Measurements from ENCODE around the gene LIM2.

Gene LIM2

DNA sequence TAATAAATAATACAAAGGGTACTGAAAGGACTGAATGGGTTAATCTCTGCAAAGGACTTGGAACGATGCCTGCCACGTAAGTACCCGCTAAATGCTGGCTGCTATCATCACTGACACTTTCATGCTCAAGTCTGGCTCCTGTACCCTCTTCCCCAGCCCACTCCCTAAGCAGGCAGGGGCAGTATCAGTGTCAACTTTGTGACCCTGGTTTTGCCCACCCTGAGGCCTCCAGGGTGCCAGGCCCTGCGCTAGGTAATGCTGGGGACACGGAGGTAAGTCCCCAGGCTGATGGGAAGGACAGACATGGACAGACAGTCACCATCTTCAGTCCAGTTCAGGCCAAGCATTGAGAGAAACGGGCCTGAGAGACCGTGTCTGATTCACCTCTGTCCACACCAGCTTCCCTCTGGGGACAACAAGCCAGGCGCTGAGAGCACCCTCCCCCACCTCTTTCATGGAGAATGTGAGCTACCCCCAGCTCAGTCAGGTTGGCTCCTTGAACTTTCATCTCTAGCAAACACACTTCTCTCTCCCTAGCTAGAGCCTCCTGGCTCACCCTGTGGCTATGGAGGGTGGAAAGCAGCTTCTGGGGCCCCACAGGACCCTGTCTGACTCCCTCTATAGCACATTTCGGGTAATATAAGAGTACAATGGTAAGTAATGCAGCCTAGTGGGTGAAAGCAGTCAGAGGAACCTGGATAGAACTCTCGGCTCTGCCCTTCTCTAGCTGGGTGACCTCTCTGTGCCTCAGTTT, 22.4 kb downstream of the LIM2 start:
- no peak for FAIRE-seq

DNA sequence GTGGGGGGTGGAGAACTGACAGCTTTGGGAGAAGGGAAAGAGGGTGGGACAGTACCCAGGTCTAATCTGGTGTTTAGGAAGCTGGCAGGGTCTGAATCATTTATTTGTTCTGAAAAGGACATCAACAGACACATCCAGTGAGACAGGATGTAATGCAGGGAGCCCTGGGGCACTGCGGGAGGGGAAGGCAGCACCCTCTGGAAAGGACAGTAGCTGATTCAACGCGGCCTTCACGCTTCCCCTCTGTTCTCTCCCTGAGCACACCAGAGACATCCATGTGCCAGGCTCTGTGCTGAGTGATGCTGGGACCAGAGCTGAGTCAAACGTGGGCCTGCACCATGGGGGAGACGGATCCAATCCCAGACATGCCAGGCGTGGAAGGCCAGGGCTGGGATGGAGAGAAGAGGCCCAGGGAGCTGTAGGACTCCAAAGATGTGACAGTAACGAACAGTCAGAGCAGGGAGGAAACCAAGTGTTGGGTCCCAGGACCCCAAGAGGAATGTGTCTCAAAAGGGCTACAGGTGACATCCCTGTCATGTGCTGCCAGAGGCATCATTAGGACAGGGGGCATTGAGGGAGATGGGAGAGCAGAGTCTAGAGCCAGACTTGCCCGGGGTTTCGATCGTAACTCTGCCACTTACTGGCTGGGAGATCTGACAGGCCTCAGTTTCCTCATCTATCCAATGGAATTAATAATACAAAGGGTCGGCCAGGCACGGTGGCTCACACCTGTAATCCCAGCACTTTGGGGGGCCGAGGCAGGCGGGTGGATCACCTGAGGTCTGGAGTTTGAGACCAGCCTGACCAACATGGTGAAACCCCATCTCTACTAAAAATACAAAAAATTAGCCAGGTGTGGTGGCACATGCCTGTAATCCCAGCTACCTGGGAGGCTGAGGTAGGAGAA, 23.3 kb downstream of the LIM2 start:
- FAIRE-seq = no peak

DNA sequence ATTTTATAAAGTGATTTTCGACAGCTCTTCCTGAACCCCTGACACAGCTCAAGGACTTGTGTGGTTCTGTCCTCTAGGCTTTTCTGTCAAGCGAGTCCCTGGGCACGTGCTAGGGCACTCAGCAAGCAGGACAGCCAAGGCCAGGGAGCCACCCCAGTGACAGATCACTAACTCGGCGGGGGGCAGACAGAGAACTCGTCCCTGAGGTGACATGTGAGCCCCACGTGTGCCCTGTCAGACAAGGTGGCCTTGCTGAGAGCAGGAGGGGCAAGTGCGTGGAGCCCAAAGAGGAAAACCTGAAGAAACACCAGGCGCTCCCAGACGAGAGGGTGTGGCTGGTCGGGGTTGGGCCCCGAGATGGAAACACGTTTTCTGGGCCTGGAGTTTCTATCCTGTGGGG, 26.5 kb downstream of the LIM2 start:
- no peak for FAIRE-seq

DNA sequence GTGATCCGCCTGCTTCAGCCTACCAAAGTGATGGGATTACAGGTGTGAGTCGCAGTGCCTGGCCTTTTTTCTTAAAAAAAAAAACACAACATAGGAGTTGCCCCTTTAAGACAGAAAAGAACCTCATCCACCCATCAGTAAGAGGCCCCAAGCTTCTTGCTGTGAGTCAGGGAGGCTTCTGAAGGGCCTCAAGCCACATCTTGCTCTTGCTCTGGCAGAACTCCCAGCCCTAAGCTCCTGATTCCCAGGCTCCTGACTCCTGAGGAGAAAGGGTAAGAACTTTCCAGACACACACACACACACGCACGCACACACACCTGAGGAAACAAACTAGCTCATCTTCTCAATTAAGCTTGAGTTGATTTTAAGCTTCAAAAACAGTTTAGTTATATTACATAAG, 28.5 kb downstream of the LIM2 start:
- no peak for FAIRE-seq

DNA sequence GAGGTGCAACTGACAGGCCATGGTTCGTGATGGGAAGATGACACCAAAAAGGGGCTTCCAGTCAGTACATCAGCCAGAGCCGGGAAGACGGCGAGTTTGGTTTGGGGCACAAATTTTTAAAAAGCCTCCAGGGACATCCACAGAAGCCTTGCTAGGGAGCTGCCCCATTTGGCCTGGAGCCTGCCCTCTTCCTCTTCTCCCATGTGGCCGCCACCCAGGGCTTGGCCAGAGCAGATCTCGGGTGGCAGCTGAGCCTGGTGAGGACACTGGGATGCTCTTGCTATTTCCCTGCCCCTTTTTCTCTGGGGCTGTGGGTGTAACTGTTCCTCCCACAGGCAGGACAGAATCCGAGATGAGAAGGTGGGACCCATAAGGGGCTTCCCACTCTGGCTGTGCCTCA, 29.8 kb downstream of the LIM2 start:
- FAIRE-seq = no peak

DNA sequence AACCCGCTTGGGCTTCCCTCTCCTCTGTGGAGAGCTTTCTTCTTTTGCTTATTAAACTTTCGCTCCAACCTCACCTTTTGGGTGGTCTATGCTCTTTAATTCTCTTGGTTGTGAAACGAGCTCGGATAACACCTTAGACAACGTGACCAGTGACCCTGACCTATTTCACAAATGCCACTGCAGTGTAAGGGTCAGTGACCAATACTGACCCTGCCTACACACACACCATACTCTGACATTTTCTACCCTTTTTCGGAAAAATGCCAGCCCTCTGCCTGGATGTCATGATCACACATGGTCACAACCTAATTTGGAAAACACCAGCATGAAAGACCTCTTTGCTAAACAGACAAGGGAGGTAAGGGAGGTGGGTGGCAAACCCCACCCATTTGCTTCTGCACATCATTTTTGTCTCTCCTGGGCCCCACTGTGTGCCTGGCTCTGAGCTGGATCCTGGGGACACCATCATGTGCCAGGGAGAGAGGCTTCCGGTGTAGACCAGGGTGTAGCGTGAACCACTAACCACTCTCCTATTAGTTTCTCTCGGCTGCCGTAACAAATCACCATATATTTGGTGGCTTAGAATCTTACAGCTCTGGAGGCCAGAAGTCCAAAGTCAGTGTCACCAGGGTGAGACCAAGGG, 31.5 kb downstream of the LIM2 start:
- FAIRE-seq = no peak

DNA sequence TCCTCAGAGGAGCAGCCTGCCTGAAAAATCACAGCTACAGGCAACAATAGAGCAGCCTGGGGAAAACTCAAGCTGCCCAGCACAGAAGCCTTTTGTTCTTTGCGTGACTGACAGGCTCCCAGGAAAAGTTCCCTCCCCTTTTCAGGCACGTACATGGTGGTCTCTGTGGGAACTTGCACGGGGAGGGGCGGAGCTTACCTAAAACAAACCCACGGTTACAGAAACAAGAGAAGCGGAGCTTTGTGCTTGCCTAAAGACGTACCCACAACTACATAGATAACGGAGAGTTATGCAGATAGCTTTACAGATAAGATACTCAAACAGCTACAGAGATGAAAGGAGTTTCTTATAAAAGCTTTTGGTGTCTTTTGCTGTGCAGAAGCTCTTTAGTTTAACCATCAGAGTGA, 33.0 kb downstream of the LIM2 start:
- FAIRE-seq = no peak

DNA sequence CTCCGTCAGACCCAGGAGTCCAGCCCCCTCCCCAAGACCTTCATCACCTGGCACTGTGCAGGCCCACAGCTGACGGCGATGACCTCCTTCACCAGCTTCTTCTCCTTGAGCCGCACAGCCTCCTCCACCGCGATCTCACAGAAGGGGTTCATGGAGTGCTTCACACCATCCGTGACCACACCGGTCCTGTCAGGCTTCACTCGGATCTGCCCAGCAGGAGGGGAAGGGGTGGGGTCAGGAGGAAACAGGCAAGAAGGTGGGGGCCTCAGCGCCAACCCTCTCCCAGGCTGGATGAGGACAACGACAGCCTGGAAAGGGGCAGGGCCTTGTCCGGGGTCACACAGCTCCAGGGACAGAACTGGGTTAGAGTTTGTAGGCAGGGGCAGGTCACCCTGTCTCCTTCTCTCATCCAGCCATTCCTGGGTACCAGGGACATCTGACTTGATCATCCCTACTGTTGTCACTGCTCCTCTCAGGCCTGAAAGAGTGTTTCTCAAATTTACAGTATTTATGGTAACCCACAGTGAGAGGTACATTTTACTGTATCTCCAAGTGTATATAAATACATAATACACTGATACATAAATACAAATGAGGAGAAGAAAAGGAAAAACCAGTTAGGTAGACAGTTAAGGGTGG, 33.6 kb downstream of the LIM2 start:
- no peak for FAIRE-seq

DNA sequence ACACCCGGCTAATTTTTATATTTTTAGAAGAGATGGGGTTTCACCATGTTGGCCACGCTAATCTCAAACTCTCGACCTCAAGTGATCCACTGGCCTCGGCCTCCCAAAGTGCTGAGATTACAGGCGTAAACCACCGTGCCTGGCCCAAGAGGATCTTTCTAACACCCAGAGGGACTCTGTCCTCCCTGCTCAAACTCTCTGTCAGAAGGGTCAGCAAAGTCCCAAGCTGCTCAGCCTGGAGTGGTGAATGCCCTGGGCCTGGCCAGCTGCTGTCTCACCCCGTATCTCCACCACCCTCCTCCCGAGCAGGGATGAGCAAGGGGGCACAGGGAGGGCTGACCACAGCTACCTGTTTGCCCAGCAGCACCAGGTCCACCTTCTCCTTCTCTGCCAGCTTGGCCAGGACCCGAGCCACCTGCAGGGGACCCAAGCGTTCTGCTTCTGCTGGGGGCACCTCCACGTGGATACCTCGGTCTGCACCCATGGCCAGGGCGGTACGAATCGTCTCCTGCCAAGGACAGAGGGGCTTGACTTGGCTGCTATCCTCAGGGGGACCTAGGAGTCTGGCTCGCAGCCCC, 34.9 kb downstream of the LIM2 start:
- no peak for FAIRE-seq

DNA sequence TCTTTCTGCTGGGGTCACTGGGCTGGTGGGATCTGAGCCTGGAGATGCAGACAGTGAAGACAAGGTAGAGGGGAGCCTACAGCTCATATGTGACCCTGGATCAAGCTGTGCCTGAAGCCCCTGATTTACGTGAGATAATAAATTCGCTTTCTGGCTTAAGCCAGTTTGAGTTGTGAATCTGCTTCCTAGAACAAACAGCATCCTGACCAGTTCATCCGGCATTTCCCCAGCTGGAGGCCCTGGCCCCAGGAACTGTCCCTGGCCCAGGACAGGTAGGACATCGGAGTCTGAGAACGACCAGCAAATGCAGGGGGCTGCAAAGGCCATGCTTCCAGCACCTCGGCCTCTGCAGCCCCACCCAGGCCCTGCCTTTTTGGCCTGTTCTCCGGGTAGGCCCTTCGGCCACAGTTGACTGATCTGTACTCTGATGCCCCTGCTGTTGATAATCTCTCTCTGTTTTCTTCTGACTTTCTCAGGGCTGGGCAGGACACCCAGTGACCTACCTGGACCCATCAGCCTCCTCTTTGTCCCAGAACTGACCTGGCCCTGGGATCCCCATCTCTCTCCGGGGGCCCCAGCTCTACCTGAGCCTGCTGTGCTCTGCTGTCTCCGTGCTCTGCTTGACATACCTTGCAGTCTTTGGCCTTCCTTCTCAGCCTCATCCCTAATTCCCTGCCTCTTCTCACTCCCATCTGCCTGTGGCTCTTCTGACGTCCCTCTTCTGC, 36.3 kb downstream of the LIM2 start:
- FAIRE-seq = no peak

DNA sequence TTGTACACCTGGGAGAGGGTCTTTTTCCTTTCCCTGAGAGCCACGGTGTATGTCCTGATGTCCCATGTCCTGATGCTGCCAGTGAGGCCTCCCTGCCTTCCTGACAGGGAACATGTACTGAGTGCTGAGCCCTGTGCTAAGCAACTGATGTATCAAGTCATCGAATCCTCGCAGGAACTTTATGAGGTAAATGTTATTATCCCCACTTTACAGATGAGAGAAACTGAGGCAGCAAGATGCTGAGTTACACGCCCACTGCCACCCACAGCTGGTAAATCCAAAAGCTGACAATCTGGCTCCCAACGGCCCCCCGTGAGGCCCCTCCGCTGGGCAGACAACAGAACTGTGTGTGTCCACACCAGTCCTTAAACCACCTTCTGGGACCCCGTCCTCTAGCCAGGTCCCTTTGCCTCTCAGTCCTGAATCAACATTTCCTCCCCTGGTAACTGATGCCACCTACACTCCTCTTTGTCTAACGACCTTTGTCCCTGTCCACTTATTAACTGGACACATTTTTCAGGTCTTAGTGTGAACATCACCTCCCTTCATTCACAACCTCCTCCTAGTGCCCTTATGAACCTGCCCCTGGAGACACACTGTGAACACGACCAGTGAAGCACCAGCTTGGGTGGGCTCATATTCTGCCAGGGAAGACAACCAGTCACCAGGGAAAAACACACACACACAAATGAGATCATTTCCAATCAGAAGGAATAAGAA, 40.4 kb downstream of the LIM2 start:
- no peak for FAIRE-seq

DNA sequence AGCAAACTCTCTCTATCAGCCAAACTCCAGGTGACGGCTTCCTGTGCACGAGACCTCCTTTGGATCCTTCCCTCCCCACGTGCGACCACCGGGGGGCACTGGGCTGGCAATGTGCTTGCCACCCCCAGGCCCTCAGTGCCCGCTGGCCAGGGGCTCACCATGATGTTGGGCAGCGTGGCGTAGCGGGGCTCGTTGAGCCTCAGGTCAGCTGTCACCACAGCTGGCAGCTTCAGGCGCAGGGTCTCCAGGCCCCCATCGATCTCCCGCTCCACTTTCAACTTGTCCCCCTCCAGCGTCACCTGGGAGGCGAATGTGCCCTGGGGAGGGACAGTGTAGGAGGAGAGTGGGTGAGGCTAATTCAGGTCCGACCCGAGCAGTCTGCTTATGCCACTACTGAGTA, 41.0 kb downstream of the LIM2 start:
- FAIRE-seq = no peak

DNA sequence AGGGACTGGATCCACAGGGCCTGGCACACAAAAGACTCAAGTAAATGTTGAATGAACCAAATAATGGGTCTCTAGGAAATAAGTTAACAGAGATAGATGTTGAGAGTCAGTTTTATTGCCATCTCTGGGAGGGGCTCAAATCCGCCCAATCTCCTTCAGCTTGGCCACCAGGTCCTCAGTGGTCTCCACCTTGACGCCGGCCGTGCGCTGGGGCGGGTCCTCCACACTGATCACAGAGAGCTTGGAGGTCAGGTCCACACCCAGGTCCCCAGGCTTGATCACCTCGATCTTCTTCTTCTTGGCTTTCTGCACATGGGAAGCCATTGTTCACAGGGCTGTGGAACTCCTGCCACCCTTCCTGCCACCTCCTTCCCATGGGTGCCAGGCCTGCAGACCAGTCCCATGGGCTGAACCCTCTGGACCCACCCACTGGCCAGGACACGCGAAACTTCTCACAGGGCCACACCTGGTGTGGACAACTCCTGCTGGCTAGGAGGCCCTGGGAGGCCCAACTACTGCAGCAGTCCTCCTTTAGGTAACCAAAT, 42.6 kb downstream of the LIM2 start:
- no peak for FAIRE-seq

DNA sequence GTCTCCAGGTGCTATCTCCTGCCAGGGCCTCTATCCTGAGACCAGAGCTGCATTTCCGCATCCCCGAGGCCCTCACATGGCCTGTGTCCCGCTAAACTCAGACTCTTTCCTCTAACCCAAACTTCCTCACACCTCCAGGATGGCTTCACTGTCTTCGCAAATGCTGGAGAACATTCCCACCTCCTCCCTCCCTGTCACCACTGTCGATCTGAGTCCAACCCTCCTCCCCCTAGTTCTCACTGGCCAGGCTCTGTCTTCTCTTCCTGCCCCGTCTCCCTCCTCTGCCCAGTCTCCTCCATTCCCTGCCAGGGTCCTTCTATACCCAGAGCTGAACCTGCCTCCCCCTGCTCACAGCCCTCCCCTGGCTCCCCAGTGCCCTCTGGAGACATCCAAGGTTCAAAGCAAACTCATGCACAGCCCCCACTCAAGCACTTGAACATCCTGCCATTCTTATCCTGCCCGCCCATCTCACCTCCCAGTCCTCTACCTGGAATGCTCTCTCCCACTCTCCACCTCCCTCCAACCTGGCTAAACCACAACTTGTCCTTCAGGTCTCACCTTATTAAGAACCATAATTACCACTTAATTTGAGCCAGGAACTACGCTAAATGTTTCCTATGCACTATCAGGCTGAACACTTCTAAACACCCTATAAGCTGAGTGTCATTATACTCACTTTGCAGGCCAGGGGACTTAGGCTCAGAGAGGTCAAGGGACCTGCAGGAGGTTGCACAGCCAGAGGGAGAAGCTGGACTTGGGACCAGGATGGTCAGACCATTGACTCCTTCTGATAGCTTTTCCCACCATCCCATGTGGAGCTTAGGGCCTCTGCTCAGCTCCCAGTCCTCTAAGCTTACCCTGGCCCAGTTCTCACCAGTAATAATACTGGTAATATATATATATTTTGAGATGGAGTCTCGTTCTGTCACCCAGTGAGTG, 44.9 kb downstream of the LIM2 start:
- FAIRE-seq = no peak

DNA sequence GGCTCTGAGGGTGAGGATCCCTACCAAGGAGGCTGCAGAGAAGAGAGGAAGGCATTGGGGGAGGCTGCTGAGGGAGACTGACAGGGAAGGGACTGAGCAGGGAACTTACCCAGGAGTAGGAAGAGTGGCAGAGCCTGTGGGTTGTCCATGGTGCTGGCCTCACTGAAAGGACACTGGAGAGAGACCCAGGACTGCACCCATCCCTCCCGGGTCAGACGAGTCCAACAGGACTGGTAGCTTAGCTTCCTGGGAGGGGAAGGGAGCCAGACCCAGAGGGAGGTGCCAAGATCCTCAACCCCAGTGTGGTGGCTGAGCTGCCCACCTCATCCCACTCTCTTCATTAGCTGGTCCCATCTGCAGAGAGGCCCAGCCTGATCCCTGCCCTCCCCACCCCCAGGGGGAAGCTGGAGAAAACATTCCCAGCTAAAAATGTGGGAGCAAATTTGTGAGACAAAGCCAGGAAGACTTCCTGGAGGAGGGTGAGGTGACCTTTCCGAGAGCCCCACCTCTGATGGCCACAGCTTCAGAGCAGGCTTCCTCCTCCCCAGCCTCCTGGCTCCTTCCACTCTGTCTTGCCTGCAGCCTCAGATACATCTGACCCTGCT, 45.7 kb downstream of the LIM2 start, which contains the start of gene VSIG10L:
Gene VSIG10L, minus strand, starts transcription at position 164 of the 605 bp plus-strand sequence. Its CDS starts 15 bp downstream, at position 149.
- no peak for FAIRE-seq

DNA sequence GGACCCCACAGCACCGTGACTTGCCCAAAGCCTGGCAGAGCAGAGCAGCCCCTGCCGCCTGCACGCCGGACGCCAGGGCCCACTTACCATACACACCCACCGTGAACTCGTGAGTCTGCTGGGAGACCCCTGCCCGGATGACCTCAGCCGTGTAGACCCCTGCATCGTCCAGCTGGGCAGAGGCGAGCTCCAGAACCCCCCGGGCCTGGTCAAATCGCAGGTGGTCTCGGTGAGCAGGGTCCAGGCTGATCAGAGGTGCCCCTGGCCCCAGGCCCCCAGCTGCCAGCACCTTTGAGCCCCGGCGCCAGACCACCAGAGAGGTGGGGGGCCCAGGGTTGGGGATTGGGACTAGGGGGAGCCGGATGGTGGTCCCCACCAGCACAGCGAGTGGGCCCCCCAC, 46.7 kb downstream of the LIM2 start:
- no peak for FAIRE-seq

DNA sequence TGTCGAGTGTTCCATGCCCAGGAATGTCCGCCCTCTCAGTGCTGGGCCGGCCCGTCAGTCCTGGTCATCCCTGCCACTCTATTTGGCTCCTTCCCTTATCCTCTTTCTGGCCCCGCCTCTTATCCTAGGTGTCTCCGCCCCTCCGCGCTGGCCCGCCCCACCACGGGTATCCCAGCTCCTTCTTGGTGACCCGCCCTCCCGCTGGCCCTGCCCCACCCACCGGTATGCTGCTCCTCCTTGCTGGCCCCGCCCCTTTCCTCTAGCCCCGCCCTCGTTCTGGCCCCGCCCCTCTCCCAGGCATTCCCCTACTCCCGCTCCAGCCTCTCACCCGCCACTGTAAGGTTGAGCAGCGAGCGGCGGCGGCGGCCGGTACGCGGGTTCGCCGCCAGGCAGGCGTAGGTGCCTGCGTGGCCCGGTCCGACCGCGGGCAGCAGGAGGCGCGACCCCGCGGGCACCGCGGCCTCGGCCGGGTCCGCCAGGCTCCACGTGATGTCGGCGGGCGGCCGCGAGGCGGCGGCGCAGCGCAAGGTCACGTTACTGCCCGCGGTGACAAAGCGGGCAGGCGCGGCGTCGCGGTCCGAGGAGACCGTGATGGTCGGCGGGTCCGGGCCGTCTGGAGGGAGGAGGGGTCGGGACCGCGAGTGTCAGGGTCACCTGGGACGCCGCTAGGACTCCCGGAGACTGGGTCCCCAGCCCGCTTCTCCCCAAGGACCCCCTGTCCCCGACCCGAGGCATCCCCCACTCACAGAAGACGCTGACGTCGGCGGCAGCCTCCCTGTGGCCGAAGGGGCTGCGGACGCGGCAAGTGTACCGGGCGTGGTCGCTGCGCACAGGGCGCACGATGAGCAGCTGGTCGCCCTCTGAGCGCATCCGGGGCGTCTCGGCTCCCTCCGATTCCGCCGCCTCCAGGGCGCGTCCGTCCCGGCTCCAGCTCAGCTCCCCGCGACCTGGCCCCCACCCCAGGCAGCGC, 47.8 kb downstream of the LIM2 start:
- FAIRE-seq = no peak

DNA sequence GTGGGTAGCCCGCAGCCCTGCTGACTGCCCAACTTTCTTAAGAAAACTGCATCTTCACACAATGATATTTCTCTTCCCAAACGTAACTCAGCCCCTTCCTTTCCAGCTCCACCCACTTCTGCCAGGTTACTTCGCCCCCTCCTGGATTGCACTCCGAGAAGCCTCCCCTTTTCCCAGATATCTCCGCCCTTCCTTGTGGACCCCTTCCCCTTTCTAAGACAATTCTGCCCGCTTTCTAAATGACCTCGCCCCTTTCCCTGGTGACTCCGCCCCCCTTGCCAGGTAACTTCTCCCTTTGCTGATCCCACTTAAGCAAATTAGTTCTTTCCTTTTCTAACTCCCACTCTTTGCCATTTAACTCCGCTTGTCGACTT, 48.5 kb downstream of the LIM2 start:
- FAIRE-seq = no peak

Measured in TTC549 (cell line).